IPS-NIHi7 (cell line): ENCODE data around the gene IFITM2.

Experiments
- DNase-seq: peaks from one replicate; pipeline ENCODE4 v3.0.0; 2012; ENCODE audit warnings: mixed read lengths; ENCODE audit errors: extremely low spot score

IFITM2 gene

GRCh38 chr11:293271-293851 lies 14.3 kb upstream of the IFITM2 start:
- DNase-seq = no peak

GRCh38 chr11:293852-294661 lies 13.6 kb upstream of the IFITM2 start:
- DNase-seq = no peak

- no peak for DNase-seq
These were observed 12.8 kb upstream of the IFITM2 start for GRCh38 chr11:294780-295179.

GRCh38 chr11:295351-296170 lies 12.1 kb upstream of the IFITM2 start:
- DNase-seq = no peak

GRCh38 chr11:296171-297050 lies 11.2 kb upstream of the IFITM2 start:
- DNase-seq = no peak

GRCh38 chr11:297051-297585 lies 10.5 kb upstream of the IFITM2 start:
- no peak for DNase-seq

GRCh38 chr11:297586-298405 lies 9.8 kb upstream of the IFITM2 start:
- DNase-seq = no peak

GRCh38 chr11:298406-299065 lies 9.1 kb upstream of the IFITM2 start:
- no peak for DNase-seq

GRCh38 chr11:299081-299891 lies 8.3 kb upstream of the IFITM2 start, which contains the start of gene IFITM5:
IFITM5 (minus strand) TSS chr11:299526; CDS start chr11:299490, 36 bp downstream.
- no peak for DNase-seq

- DNase-seq = no peak
These were observed 7.5 kb upstream of the IFITM2 start for GRCh38 chr11:299951-300735.

- DNase-seq = no peak
These were observed 4.3 kb upstream of the IFITM2 start for GRCh38 chr11:303363-303762.

- DNase-seq = no peak
These were observed 3.5 kb upstream of the IFITM2 start for GRCh38 chr11:304061-304506.

- peak; percentile 79 for DNase-seq
These were observed 2.4 kb upstream of the IFITM2 start for GRCh38 chr11:304915-305843.

- no peak for DNase-seq
These were observed 1.8 kb upstream of the IFITM2 start for GRCh38 chr11:305844-306211.

GRCh38 chr11:306645-307371 lies 808 bp upstream of the IFITM2 start:
- DNase-seq = no peak
